K562 (cell line): ENCODE data around the gene AOC1. TPM values are rescaled to one million over a fixed set of nuclear protein-coding genes. Genes with fewer than 3 reads are reported as not detected.

ENCODE experiments used
- ATAC-seq: fragments of 200-7000 bp; cut with Tn5 transposase; 3 replicates; pipeline ENCODE4 v1.9.1; 2020; ENCODE audit warnings: moderate library complexity
- BruUV-seq: library from RNA; stranded (reverse); fragments of 400-500 nt; replicated peaks from 2 replicates; lab custom pipeline; 2021; lab: Mats Ljungman, UMichigan
- CTCF ChIA-PET: fragments of 300-600 bp; formaldehyde crosslinking; extraction: SDS; loops from one replicate; lab custom pipeline; 2021; ENCODE audit warnings: low intra/inter-chr PET ratio; lab: Yijun Ruan, JAX
- POLR2A ChIA-PET: fragments of 300-600, 350-650 bp; sonication (Branson Sonifier 250); formaldehyde crosslinking; extraction: SDS; loops from one replicate; lab custom pipeline; 2021; ENCODE audit warnings: antibody characterized with exemption, inconsistent platforms; lab: Yijun Ruan, JAX
- DNase-seq, 4 experiments: peaks; one replicate each; pipeline versions ENCODE4 v3.0.0 to v3.0.0-alpha.2; 2011 to 2018; ENCODE audit warnings: low spot score in 3 of 4, mixed read lengths in 3 of 4; ENCODE audit errors: extremely low read depth in 1 of 4
- FAIRE-seq: peaks from 2 replicates; lab custom pipeline; 2011; peaks lifted over from hg19 to GRCh38; lab: Jason Lieb, UNC
- H2AFZ ChIP-seq: 2 replicates; pipeline ENCODE4 v1.6.0; 2011; ENCODE audit warnings: low read depth, low read length, control low read depth, inconsistent platforms
- H3K27ac ChIP-seq: fragments of 200-600 bp; 3 replicates; pipeline ENCODE4 v1.8.0; 2011; ENCODE audit warnings: low read depth, mild to moderate bottlenecking, control low read depth, inconsistent platforms, low read length, moderate library complexity, mixed read lengths; ENCODE audit errors: extremely low read depth
- H3K27me3 ChIP-seq, 2 experiments: fragments of 300-600 bp in 1 of 2; 2 replicates in 1 of 2; 3 replicates in 1 of 2; pipeline versions ENCODE4 v1.6.0 to v1.8.0; 2011; ENCODE audit warnings: inconsistent platforms in 2 of 2, low read length in 2 of 2, mild to moderate bottlenecking in 1 of 2, mixed read lengths in 1 of 2, moderate library complexity in 1 of 2; ENCODE audit not compliant: control insufficient read depth in 2 of 2, insufficient read depth in 2 of 2
- H3K36me3 ChIP-seq: fragments of 300-600 bp; 3 replicates; pipeline ENCODE4 v1.8.0; 2011; ENCODE audit warnings: mild to moderate bottlenecking, low read length, inconsistent platforms; ENCODE audit not compliant: control insufficient read depth, insufficient read depth
- H3K4me1 ChIP-seq, 2 experiments: fragments of 200-600 bp in 1 of 2; replicated peaks in 1 of 2; 2 replicates in 1 of 2; 3 replicates in 1 of 2; pipeline versions ENCODE4 v1.5.1 to v1.8.0; 2011; ENCODE audit warnings: inconsistent platforms in 2 of 2, low read length in 2 of 2, mild to moderate bottlenecking in 1 of 2, mixed read lengths in 1 of 2, moderate library complexity in 1 of 2; ENCODE audit not compliant: control insufficient read depth in 2 of 2, insufficient read depth in 2 of 2
- H3K4me2 ChIP-seq: 2 replicates; pipeline ENCODE4 v1.6.1; 2011; ENCODE audit warnings: low read length, control low read depth, inconsistent platforms, mixed read lengths; ENCODE audit not compliant: insufficient read depth
- H3K4me3 ChIP-seq: fragments of 200-600 bp; sonication (generic), shearing (Covaris generic); 2 replicates; pipeline ENCODE4 v1.5.1; 2016; ENCODE audit warnings: control low read depth, inconsistent platforms
- H3K79me2 ChIP-seq: fragments of 200-600 bp; 3 replicates; pipeline ENCODE4 v1.8.0; 2011; ENCODE audit warnings: low read length, inconsistent platforms; ENCODE audit not compliant: control insufficient read depth, insufficient read depth
- H3K9ac ChIP-seq, 2 experiments: 2 replicates each; pipeline versions ENCODE4 v1.6.0 to v1.6.1; 2011; ENCODE audit warnings: low read depth in 2 of 2, low read length in 2 of 2, control low read depth in 1 of 2, inconsistent platforms in 1 of 2, mild to moderate bottlenecking in 1 of 2, mixed read lengths in 1 of 2; ENCODE audit not compliant: insufficient read depth in 1 of 2
- H3K9me1 ChIP-seq: one replicate; pipeline ENCODE4 v1.6.0; 2011; ENCODE audit warnings: inconsistent platforms, mild to moderate bottlenecking, low read length, moderate library complexity; ENCODE audit not compliant: control insufficient read depth, insufficient read depth
- H3K9me3 ChIP-seq: replicated peaks from 2 replicates; pipeline ENCODE4 v1.5.1; 2011; ENCODE audit warnings: low read depth, low read length, inconsistent platforms; ENCODE audit not compliant: control insufficient read depth, insufficient read depth
- H4K20me1 ChIP-seq: replicated peaks from 2 replicates; pipeline ENCODE4 v1.6.1; 2011; ENCODE audit warnings: low read length, inconsistent platforms, mixed read lengths; ENCODE audit not compliant: control insufficient read depth, insufficient read depth
- BACH1 ChIP-seq: fragments of 200-800 bp; sonication (Bioruptor generic); IDR thresholded peaks from 2 replicates; pipeline ENCODE4 v1.6.1; 2016; ENCODE audit warnings: missing genetic modification characterization, missing compliant biosample characterization
- CCNT2 ChIP-seq: IDR thresholded peaks from 2 replicates; pipeline ENCODE4 v1.6.1; 2011; ENCODE audit warnings: borderline replicate concordance, low read depth, mild to moderate bottlenecking, moderate library complexity, mixed read lengths, low read length; ENCODE audit not compliant: insufficient read length; ENCODE audit errors: extremely low read depth
- CUX1 ChIP-seq: fragments of 200-800 bp; sonication (Bioruptor generic); IDR thresholded peaks from 2 replicates; pipeline ENCODE4 v1.6.1; 2016; ENCODE audit warnings: missing genetic modification characterization, missing compliant biosample characterization
- HNRNPK ChIP-seq: fragments of 200-400 bp; formaldehyde crosslinking; IDR thresholded peaks from one replicate; pipeline ENCODE4 v1.6.1; 2018; ENCODE audit warnings: mild to moderate bottlenecking, low read depth, low read length; ENCODE audit not compliant: poor library complexity, severe bottlenecking
- MBD1 ChIP-seq: fragments of 250-450 bp; sonication (Bioruptor Pico); IDR thresholded peaks from 2 replicates; pipeline ENCODE4 v1.8.0; 2022; ENCODE audit warnings: inconsistent platforms
- NBN ChIP-seq: fragments of 450-650 bp; IDR thresholded peaks from 2 replicates; pipeline ENCODE4 v1.6.1; 2016; ENCODE audit warnings: low read depth, mild to moderate bottlenecking
- RBBP5 ChIP-seq: fragments of 200-600 bp; sonication (generic); IDR thresholded peaks from 2 replicates; pipeline ENCODE4 v1.6.1; 2012; ENCODE audit warnings: borderline replicate concordance, mild to moderate bottlenecking, low read length, control low read depth, inconsistent platforms; ENCODE audit not compliant: insufficient read depth, poor library complexity, severe bottlenecking
- SNIP1 ChIP-seq: fragments of 450-650 bp; IDR thresholded peaks from 2 replicates; pipeline ENCODE4 v1.7.1; 2017; ENCODE audit warnings: low read depth, mild to moderate bottlenecking
- TEAD2 ChIP-seq: fragments of 450-650 bp; IDR thresholded peaks from 2 replicates; pipeline ENCODE4 v1.6.1; 2016; ENCODE audit warnings: missing genetic modification characterization, control low read depth, missing compliant biosample characterization
- ZNF12 ChIP-seq: sonication (generic); formaldehyde crosslinking; IDR thresholded peaks from 2 replicates; pipeline ENCODE4 v1.4.0; 2020; ENCODE audit warnings: mild to moderate bottlenecking, missing genetic modification reagents
- ZNF217 ChIP-seq: sonication (generic); formaldehyde crosslinking; IDR thresholded peaks from 2 replicates; pipeline ENCODE4 v1.8.0; 2022; ENCODE audit warnings: mild to moderate bottlenecking, missing genetic modification reagents
- ZNF280A ChIP-seq: fragments of 450-650 bp; IDR thresholded peaks from 2 replicates; pipeline ENCODE4 v1.6.1; 2018; ENCODE audit warnings: mild to moderate bottlenecking, low read depth; ENCODE audit not compliant: partially characterized antibody
- ZNF41 ChIP-seq: fragments of 250-450 bp; sonication (Bioruptor Pico); conservative IDR thresholded peaks from 2 replicates; pipeline ENCODE4 v1.4.0; 2020; ENCODE audit warnings: mild to moderate bottlenecking
- ZSCAN29 ChIP-seq: fragments of 450-650 bp; IDR thresholded peaks from 2 replicates; pipeline ENCODE4 v1.6.1; 2017
- WGBS: fragments of 100-300 bp; shearing (Covaris generic); methylation state at CpG from one replicate; pipeline ENCODE4 v1.1.6; 2016; ENCODE audit warnings: low coverage, mixed read lengths; ENCODE audit not compliant: insufficient coverage; ENCODE audit errors: missing lambda C conversion rate; 5-methylcytosine and 5-hydroxymethylcytosine counted together
- in situ Hi-C: fragments of 300-500 bp; cut with MboI; formaldehyde crosslinking; loops from 4 replicates; pipeline ENCODE4 v1.15.0; 2018; ENCODE audit warnings: inconsistent platforms, mixed read lengths
- intact Hi-C: fragments of 100-400 bp; cut with micrococcal nuclease; formaldehyde crosslinking; loops from 2 replicates; pipeline ENCODE4 v1.14.2; 2022
- polyA plus RNA-seq, 8 experiments: library from polyadenylated mRNA; depleted of rRNA in 4 of 8; stranded (reverse) in 5 of 8; unstranded in 3 of 8; fragments of >200 nt; fragmentation: Nextera tagmentation in 2 of 8; fragmentation: Illumina TruSeq in 1 of 8; extraction: Ambion mirVana in 2 of 8; extraction: Trizol in 1 of 8; gene quantifications; 2 replicates each; pipeline versions ENCODE4 v1.2.1 to v1.2.3, GENCODE V29; 2011 to 2014; ENCODE audit warnings: inconsistent platforms in 1 of 8, missing spikeins in 1 of 8
- total RNA-seq, 7 experiments: library from RNA; depleted of rRNA in 6 of 7; stranded (reverse); fragments of >200 nt in 6 of 7; fragmentation: Illumina TruSeq in 2 of 7; extraction: Trizol in 2 of 7; gene quantifications; 2 replicates each; pipeline versions ENCODE4 v1.2.1 to v1.2.3, GENCODE V29; 2011 to 2021; ENCODE audit warnings: low replicate concordance in 1 of 7

Gene AOC1
- total and polyA plus RNA-seq, 9 of the 15 experiments (the other 6 are each of a cell fraction or from before 2014, with no cell fraction given) = not detected

GRCh38 chr7:150845421-150845861, 6.9 kb upstream of the AOC1 start:
- no peaks in the 10 kb centered on the region for H3K9me3 ChIP-seq
- intact Hi-C loops = no loop called here
- FAIRE-seq = no peak
- H3K27me3 ChIP-seq = peaks cover 67 to 79% of the 10 kb centered on the region in 2 experiments
- no peak overlapping the region for H3K27ac ChIP-seq
- BruUV-seq = no TSS peak
- no peaks in the 10 kb centered on the region for H3K79me2 ChIP-seq
- H3K36me3 ChIP-seq = no peaks in the 10 kb centered on the region
- CTCF ChIA-PET = no interaction called here
- DNase-seq = no peak
- ATAC-seq = no peak; the same call in 2 of the 3 replicates
- no peak overlapping the region for H2AFZ ChIP-seq
- no peaks in the 10 kb centered on the region for H3K9me1 ChIP-seq
- H4K20me1 ChIP-seq = no peaks in the 10 kb centered on the region
- H3K9ac ChIP-seq = 0 out of 4 replicates have a peak overlapping the region, but pooled peaks of 1 of the 2 experiments have one; percentile 2
- no peak overlapping the region for H3K4me3 ChIP-seq
- H3K4me2 ChIP-seq = no peak overlapping the region
- under 1% methylated on average over 4 of the region's 4 CpGs for WGBS
- POLR2A ChIA-PET = interaction anchor here (0.7 to 1.3 kb wide), 2 partner anchors 20 to 21 kb away, joined by 3 to 4 read pairs; no protein-coding TSS in a partner anchor
- no peak for TF ChIP-seq CUX1 (CRISPR knock-in tag)
- no peak for TF ChIP-seq ZSCAN29
- TF ChIP-seq MBD1 (CRISPR knock-in tag) = no peak
- no peak for TF ChIP-seq SNIP1
- TF ChIP-seq ZNF41 = no peak
- no peak for TF ChIP-seq ZNF280A
- no peak for TF ChIP-seq ZNF12
- no peak for TF ChIP-seq CCNT2
- no peak for TF ChIP-seq RBBP5
- no peak for TF ChIP-seq NBN
- no peak for TF ChIP-seq ZNF217 (CRISPR knock-in tag)
- no peak for TF ChIP-seq BACH1
- no peak for TF ChIP-seq HNRNPK
- TF ChIP-seq TEAD2 = no peak
- in situ Hi-C loops = no loop called here
- no peaks in the 10 kb centered on the region for H3K4me1 ChIP-seq
